Measurements from ENCODE around the gene DCST1.

GRCh38 chr1:155018617-155019348 lies 14.8 kb upstream of the DCST1 start:
- TF ChIP-seq EZH2 (IDR thresholded peaks at IDR 0.05; ENCODE audit: insufficient read depth, poor library complexity, severe bottlenecking) (no peak), EZH2phosphoT487 (IDR thresholded peaks at IDR 0.05; ENCODE audit: insufficient read depth, low read depth) (no peak)

Data from GM23248 (cell line).